Stimulated activated naive CD8-positive, alpha-beta T cell treated with anti-CD3 and anti-CD28 coated beads, Interleukin-15, Interleukin-2, amounts not matched to agents 100 ng/mL and 50 ng/mL, for 24 hours (primary cell): ENCODE measurements around the gene ITPA.
A peak's percentile ranks its signal among the peaks of the same experiment; 100 is the strongest.

Experiments used
- H3K27ac Mint-ChIP-seq: one replicate; pipeline ENCODE4 v1.8.0; 2021; ENCODE audit warnings: mild to moderate bottlenecking, mixed read lengths
- H3K27me3 Mint-ChIP-seq: one replicate; pipeline ENCODE4 v1.8.0; 2021; ENCODE audit warnings: mixed read lengths
- H3K36me3 Mint-ChIP-seq: one replicate; pipeline ENCODE4 v1.8.0; 2021; ENCODE audit warnings: low read depth, mixed read lengths
- H3K4me1 Mint-ChIP-seq: one replicate; pipeline ENCODE4 v1.8.0; 2021; ENCODE audit warnings: low read depth, mixed read lengths
- H3K4me3 Mint-ChIP-seq: one replicate; pipeline ENCODE4 v1.8.0; 2021; ENCODE audit warnings: mild to moderate bottlenecking, mixed read lengths
- H3K9me3 Mint-ChIP-seq: one replicate; pipeline ENCODE4 v1.8.0; 2021; ENCODE audit warnings: mixed read lengths

ITPA gene

DNA sequence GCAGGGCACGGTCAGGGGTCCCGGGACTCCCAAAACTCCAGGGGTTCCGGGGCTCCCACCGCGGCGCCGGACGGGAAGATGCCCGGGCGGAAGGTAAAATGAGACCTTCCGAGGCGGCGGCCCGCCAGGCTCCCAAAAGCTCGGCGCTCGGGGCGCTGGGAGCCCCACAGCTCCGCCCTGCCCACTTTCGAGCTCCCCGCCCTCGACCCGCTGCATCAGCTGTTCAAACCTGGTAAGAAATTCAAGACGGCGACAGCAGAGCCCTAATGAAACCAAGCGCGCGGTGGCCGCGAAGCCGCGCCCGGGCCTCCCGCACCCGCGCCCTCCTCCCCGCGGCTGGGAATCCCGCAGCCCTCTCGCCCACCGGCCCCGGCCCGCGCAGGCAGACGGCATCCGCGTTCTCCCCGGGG lies 29.3 kb downstream of the ITPA start:
- peaks cover 3% of the 10 kb centered on the region for H3K36me3 Mint-ChIP-seq
- H3K4me1 Mint-ChIP-seq, result peaks cover 7% of the 10 kb centered on the region
- H3K27me3 Mint-ChIP-seq, result peaks cover 50% of the 10 kb centered on the region
- peak overlapping the region; percentile 73 for H3K4me3 Mint-ChIP-seq
- no peaks in the 10 kb centered on the region for H3K9me3 Mint-ChIP-seq
- H3K27ac Mint-ChIP-seq, result no peak overlapping the region

DNA sequence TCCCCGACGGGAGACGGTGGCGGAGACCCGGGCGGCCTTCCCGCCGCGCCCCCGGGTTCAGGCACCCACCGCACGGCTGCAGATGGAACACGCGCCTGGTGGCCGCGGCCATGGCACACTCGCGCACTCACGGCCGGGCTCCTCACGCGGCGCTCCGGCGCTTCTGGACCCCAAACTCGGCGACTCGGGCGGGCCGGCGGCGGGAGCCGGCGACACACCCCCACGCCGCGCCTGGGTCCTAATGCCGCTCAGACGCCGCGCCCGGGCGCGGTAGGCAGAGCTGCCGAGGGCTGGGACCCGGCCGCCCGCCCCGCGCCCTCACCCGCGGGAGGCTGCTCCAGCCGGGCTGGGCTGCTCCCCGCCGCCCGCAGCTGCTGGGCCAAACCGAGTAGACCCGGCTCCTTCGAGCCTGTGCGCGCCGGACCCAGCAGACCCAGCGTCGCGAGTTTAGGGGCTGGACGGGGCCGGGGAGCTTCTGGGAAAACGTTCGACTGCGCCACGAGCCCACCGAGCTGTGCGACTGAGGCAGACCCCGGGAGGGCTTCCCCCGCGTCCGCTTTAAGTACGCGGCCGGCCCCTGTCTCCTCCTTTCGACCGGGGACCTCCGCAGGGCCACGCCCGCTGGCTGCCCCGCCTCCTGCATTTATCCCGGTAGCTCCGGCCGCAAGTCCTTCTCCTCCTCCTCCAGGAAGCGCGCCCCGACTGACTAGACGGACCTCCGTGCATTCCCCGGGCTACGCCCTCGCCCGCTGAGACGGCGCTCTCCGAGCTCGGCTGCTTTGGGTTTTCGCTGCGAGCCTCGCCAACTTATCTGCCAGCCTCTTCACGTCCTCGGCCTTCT lies 29.9 kb downstream of the ITPA start, which contains the start of gene SLC4A11:
SLC4A11 (minus strand) TSS at position 165 of the 841 bp plus-strand sequence; CDS start at position 112, 53 bp downstream.
- peaks cover 50% of the 10 kb centered on the region for H3K27me3 Mint-ChIP-seq
- H3K4me3 Mint-ChIP-seq, result peak within 1 kb of the TSS; percentile 81
- no peaks in the 10 kb centered on the region for H3K9me3 Mint-ChIP-seq
- H3K4me1 Mint-ChIP-seq, result peaks cover 7% of the 10 kb centered on the region
- H3K36me3 Mint-ChIP-seq, result peaks cover 3% of the 10 kb centered on the region
- H3K27ac Mint-ChIP-seq, result no peak within 1 kb of the TSS

DNA sequence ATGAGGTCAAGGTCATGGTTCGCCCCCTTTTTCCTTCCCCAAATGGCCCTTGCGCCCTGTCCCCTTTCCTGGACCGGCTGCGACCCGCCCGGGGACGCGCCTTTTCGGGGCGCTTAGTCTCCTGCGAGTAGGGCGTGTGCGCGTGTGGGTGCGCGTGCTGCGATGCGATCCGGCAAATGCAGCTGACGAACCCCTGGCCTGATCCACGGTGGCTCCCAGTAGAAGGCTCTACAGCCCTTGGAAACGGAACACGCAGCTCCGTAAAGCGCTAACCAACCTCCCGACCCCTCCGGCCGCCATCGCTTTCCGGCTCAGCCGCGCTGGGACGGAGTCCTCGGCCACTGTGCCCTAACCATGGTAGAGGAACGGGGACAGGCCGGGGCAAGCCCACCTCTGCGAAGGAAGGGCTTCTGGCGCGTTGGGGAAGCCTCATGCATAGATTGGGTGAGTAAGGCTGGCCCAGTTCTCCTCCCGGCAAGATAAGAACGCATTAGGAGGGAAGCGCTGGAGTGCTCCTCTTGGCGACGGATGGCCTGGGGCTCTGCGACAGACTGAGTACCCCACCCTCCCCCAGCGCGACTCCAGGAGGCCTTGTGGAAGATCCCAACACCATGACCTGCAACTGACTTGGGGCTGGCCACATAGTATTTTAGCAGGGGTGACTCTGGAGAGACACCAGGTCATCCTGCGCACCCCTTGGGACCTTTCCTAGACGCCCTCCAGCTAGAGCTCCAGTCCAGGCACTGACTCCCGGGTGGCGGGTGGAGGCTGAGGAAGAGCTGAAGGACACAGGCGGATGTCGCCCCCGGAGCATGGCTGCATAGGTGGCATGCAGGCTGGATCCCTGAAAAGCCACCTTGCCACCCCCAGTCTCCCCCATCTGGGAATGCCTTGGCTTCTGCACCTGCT lies 30.8 kb downstream of the ITPA start:
- peak overlapping the region; percentile 81 for H3K4me3 Mint-ChIP-seq
- peaks cover 9% of the 10 kb centered on the region for H3K4me1 Mint-ChIP-seq
- H3K27me3 Mint-ChIP-seq, result peaks cover 58% of the 10 kb centered on the region
- H3K9me3 Mint-ChIP-seq, result no peaks in the 10 kb centered on the region
- H3K36me3 Mint-ChIP-seq, result peaks cover 3% of the 10 kb centered on the region
- no peak overlapping the region for H3K27ac Mint-ChIP-seq

DNA sequence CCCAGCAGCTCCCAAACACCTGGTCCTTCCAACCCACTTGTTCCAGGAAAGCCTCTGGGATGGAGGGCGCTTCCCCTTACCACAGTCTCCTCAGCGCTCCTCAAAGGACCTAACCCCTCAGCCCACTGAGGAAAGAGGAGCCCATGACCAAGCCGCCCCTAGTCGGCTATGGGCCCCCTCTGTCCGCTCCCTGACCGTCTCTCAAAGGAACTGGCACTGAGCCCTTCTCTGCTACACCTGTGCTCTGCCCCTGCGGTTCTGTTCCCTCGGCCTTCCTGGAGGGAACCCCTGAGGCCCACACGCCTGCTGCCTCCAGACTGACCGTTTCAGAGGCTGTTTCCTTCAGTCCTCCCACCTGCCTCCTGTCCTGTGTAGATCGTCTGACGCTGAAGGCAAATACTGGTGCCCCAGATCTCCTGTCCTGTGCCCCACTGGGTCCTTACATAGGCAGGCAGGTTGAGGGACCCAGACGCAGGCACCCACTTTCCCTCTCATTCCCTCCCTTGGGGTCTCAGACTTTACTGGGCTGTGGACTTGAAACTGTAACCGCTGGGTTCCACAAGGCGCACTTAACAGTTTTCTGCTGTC lies 31.6 kb downstream of the ITPA start:
- no peak overlapping the region for H3K27ac Mint-ChIP-seq
- H3K27me3 Mint-ChIP-seq, result peaks cover 60% of the 10 kb centered on the region
- H3K4me3 Mint-ChIP-seq, result peak overlapping the region; percentile 49
- peaks cover 16% of the 10 kb centered on the region for H3K4me1 Mint-ChIP-seq
- no peaks in the 10 kb centered on the region for H3K9me3 Mint-ChIP-seq
- peaks cover 3% of the 10 kb centered on the region for H3K36me3 Mint-ChIP-seq

DNA sequence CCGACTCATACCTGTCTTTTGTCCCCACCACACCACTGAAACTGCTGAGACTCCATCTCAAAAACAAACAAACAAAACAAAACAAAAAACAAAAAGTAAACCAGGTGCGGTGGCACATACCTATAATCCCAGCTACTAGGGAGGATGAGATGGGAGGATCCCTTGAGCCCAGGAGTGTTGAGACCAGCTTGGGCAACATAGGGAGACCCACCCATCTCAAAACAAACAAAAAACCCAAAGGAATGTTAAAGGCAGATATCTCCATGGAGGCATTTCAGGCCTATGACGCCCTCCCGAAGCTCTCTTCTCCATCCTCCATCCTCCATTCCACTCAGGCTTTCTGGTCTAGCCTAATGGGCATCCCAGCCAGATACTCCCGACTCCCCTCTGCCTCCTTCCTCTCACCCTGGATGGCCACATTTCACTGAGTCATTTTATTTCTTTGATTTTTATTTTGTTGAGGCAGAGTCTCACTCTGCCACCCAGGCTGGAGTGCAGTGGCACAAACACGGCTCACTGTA lies 32.9 kb downstream of the ITPA start:
- Mint-ChIP-seq H3K36me3 (peaks cover 3% of the 10 kb centered on the region), H3K9me3 (no peaks in the 10 kb centered on the region), H3K27me3 (peaks cover 50% of the 10 kb centered on the region), H3K27ac (no peak overlapping the region), H3K4me1 (peaks cover 17% of the 10 kb centered on the region), H3K4me3 (no peak overlapping the region)

DNA sequence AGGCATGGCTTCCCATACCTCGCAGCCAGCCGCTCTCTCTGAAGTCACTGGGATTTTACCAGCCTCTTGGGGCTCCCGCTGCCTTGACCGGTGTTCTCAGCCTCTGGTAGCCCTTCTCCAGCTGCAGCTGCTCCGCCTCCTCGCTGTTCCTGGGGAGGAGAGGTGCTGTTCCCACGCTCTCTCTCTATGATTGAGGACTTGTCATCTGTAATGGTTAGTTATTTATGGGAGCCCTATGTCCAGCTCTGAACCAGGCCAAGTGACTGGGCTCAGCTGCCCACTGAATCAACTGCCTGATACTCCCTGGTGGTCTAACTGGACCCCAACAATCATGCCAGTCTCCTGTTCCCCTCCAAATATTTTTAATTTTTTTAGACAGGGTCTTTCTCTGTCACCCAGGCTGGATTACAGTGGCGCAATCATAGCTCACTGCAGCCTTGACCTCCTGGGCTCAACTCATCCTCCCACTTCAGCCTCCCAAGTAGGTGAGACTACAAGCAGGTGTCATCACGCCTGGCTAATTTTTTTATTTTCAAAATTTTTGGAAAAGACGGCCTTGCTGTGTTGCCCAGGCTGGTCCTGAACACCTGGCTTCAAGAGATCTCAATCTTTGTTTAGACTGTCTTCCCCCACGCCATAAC lies 34.5 kb downstream of the ITPA start:
- H3K27me3 Mint-ChIP-seq, result peaks cover 50% of the 10 kb centered on the region
- peaks cover 3% of the 10 kb centered on the region for H3K36me3 Mint-ChIP-seq
- H3K4me3 Mint-ChIP-seq, result no peak overlapping the region
- peaks cover 17% of the 10 kb centered on the region for H3K4me1 Mint-ChIP-seq
- H3K27ac Mint-ChIP-seq, result no peak overlapping the region
- no peaks in the 10 kb centered on the region for H3K9me3 Mint-ChIP-seq

DNA sequence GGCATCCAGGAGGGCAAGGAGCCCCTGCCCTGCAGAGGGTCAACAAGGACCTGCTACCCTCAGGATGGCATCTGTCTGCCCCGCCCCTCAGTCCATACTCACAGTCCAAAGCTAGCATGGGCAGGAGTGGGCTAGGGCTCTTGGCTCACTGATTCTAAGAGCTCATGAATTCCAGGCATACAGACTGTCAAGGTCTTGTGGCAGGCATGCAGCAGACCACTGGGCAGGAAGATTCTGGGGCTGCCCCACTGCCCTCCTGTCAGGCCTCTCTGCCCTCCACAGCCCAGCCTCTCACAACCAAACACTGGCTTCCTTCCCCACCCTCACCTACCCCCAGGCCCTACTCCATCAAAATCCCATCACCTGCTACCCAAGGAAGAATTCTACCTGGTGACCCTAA lies 35.3 kb downstream of the ITPA start:
- peaks cover 15% of the 10 kb centered on the region for H3K4me1 Mint-ChIP-seq
- no peaks in the 10 kb centered on the region for H3K9me3 Mint-ChIP-seq
- peaks cover 48% of the 10 kb centered on the region for H3K27me3 Mint-ChIP-seq
- no peak overlapping the region for H3K4me3 Mint-ChIP-seq
- no peak overlapping the region for H3K27ac Mint-ChIP-seq
- peaks cover 3% of the 10 kb centered on the region for H3K36me3 Mint-ChIP-seq

DNA sequence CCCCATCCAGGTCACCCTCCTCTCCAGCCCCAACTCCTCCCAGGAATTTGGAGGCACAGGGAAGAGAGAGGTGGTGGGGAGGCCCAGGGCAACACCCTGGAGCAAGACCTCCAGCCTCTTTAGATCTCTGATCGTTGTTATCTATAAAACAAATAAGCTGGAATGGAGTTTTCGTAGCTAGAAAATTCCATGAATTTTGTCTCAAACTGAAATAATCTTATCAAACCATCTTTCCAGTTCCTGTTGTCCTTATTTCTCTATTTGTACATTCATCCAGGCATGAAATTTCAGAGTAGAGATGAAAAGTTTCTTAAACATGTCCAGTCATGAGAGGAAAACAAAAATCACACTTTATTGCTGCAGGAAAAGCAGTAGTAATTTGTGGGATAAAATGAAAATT lies 35.9 kb downstream of the ITPA start:
- Mint-ChIP-seq H3K27ac (no peak overlapping the region), H3K4me3 (no peak overlapping the region), H3K9me3 (no peaks in the 10 kb centered on the region), H3K36me3 (peaks cover 3% of the 10 kb centered on the region), H3K27me3 (peaks cover 48% of the 10 kb centered on the region), H3K4me1 (peaks cover 10% of the 10 kb centered on the region)

DNA sequence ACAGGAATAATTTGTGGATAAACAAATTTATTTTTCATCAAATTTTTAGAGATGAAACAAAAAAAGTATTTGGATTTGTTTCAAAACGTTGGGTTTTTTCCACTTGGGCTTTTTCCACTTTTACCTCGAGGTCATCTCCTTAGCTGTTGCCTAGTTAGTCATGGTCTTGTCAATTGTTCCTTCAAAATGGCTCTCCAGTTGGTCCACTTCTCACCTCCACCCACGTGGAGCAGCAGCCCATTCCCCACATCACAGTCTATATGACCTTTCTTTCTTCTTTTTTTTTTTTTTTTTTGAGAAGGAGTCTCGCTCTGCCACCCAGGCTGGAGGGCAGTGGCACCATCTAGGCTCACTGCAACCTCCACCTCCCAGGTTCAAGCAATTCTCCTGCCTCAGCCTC lies 36.4 kb downstream of the ITPA start:
- peaks cover 46% of the 10 kb centered on the region for H3K27me3 Mint-ChIP-seq
- peak overlapping the region; percentile 66 for H3K27ac Mint-ChIP-seq
- no peaks in the 10 kb centered on the region for H3K9me3 Mint-ChIP-seq
- H3K4me3 Mint-ChIP-seq, result peak overlapping the region; percentile 7
- H3K36me3 Mint-ChIP-seq, result peaks cover 3% of the 10 kb centered on the region
- peaks cover 10% of the 10 kb centered on the region for H3K4me1 Mint-ChIP-seq

DNA sequence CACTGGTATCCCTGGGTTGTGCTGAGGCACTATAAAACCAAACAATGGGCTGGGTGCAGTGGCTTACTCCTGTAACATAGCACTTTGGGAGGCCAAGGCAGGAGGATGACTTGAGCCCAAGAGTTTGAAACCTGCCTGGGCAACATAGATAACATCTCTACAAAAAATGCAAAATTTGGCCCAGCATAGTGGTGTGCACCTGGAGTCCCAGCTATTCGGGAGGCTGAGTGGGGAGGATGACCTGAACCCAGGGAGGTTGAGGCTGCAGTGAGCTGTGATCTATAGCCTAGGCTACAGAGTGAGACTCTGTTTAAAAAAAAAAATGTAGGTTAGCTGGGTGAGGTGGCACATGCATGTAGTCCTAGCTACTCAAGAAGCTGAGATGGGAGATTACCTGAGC lies 37.4 kb downstream of the ITPA start:
- no peaks in the 10 kb centered on the region for H3K36me3 Mint-ChIP-seq
- H3K4me3 Mint-ChIP-seq, result no peak overlapping the region
- no peak overlapping the region for H3K27ac Mint-ChIP-seq
- peaks cover 13% of the 10 kb centered on the region for H3K4me1 Mint-ChIP-seq
- H3K9me3 Mint-ChIP-seq, result no peaks in the 10 kb centered on the region
- H3K27me3 Mint-ChIP-seq, result peaks cover 40% of the 10 kb centered on the region

DNA sequence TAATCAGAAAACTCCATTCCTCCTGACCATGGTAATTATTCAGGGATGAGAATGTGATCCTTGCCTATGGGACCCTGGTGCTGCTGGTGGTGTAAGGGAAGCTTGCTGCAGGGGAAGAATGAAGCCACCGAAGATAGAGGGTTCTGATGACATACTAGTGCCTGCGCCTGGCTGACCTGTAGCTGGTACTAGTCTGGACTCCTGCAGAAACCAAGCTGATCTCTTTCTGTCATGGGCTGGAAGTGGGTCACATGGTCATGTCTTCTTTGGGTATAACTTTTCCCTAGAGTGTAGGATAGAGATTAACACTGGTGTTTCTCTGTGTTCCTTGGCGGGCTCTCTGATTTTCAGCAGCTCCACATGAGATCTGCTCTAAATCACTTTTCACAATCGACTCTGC lies 38.3 kb downstream of the ITPA start:
- H3K4me1 Mint-ChIP-seq, result peaks cover 17% of the 10 kb centered on the region
- H3K4me3 Mint-ChIP-seq, result no peak overlapping the region
- no peak overlapping the region for H3K27ac Mint-ChIP-seq
- peaks cover 32% of the 10 kb centered on the region for H3K27me3 Mint-ChIP-seq
- no peaks in the 10 kb centered on the region for H3K36me3 Mint-ChIP-seq
- no peaks in the 10 kb centered on the region for H3K9me3 Mint-ChIP-seq

DNA sequence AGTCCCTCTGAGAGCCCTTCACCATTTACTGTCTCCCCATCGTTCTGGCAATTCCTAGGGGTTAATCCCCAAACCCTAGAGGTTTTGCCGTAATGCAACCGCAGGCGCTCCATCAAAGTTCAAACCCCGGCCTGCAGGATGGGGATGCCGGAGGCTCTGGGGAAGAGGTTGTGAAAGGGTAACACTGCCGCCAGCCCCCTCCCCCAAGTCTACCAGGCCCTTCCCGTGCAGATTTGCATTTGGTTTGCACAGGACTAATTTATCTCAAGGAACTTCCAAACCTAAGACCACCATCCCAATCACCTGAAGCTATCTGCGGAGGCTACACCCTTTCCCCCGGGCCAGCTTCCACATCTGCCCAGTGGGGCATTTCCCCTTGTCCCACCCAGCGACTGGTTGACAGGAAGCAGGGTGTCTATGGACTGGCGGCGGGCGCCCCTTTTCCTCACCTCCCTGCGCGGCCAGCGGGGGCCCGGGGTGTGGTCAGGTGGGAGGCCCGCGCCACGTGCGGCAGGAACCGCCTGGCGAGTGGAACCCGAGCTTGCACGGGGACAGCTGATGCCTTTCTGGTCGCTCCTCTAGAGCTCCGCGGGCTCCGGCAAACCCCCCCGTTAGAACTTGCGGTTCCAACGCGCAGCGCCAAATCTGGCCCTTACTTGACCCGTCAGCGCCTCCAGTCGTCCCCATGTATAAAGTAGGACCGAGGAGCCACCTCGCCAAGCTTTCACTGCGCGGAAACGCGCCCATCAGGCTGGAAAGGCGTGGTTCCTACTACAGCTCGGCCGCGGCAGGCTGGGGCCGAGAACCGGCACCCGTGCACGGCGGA lies 39.1 kb downstream of the ITPA start:
- H3K4me3 Mint-ChIP-seq, result no peak overlapping the region

DNA sequence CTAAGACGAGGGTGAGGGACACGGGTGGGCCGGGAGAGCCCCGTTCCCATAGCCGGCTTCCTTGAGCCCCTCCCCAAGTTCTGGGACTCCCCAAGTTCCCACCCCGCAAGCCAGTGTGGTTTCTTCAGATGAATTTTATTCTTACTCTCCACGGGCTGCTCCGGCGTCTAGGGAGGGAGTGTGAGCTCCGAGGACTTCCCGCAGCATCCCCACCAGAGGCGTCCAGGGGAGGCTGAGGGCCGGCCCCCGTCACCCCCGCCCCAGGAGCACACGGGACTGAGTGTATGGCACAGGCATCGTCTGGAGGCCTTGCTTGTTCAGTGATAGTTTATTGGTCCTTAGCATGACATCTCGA lies 39.7 kb downstream of the ITPA start:
- H3K4me1 Mint-ChIP-seq, result peaks cover 17% of the 10 kb centered on the region
- H3K27me3 Mint-ChIP-seq, result peaks cover 32% of the 10 kb centered on the region
- H3K4me3 Mint-ChIP-seq, result no peak overlapping the region
- no peaks in the 10 kb centered on the region for H3K9me3 Mint-ChIP-seq
- H3K27ac Mint-ChIP-seq, result no peak overlapping the region
- H3K36me3 Mint-ChIP-seq, result no peaks in the 10 kb centered on the region

More for the DNA sequence above, 39.1 kb downstream of the ITPA start:
- Mint-ChIP-seq H3K27ac (no peak overlapping the region), H3K27me3 (peaks cover 32% of the 10 kb centered on the region), H3K4me1 (peaks cover 17% of the 10 kb centered on the region), H3K36me3 (no peaks in the 10 kb centered on the region), H3K9me3 (no peaks in the 10 kb centered on the region)

DNA sequence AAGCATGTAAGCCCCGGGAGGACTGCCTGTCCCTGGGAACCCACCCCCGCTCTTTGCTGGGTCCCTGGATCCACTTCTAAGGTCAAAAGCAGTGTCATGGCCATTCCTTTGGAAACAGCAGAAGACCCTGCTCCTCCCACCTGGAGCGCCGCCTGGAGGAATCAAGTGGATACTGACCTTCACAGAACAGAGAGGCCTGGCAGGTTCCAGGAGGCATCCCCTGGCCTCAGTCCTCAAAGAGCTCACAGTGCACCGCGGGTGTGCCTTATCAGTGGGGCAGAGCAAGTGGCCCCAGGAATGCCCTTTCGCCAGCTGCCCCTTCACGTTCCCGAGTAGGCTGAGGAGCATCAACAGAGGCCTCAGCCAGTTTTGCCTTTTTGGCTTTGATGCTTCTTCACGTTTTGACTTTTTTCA lies 40.8 kb downstream of the ITPA start:
- H3K27me3 Mint-ChIP-seq, result peaks cover 24% of the 10 kb centered on the region
- no peak overlapping the region for H3K27ac Mint-ChIP-seq
- no peaks in the 10 kb centered on the region for H3K9me3 Mint-ChIP-seq
- H3K4me1 Mint-ChIP-seq, result peaks cover 14% of the 10 kb centered on the region
- no peak overlapping the region for H3K4me3 Mint-ChIP-seq
- peaks cover 1% of the 10 kb centered on the region for H3K36me3 Mint-ChIP-seq
